Measurements from ENCODE around the gene KANK2.

DNA sequence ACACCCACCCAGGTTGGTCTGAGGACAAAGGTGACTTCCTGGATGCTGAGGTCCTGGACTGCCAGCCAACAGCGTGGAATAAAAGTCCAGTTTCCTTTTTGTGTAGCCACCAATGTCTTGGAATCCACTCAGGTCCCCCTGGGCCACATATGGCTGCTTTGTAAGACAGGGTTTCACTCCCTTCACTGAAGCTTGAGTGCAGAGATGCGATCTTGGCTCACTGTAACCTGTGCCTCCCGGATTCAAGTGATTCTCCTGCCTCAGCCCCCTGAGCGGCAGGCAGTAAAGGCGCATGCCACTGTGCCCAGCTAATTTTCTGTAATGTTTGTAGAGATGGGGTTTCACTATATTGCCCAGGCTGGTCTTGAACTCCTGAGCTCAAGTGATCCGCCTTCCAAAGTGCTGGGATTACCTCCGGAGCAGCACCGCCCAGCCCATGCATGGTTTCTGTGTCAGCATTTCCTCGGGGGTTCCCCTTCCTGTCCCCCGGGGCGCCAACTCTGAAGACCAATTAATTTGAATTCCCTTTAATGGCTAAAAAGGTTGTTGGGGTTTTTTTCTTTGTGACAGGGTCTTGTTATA lies 17.5 kb downstream of the KANK2 start:
- TF ChIP-seq, protein P1, sequence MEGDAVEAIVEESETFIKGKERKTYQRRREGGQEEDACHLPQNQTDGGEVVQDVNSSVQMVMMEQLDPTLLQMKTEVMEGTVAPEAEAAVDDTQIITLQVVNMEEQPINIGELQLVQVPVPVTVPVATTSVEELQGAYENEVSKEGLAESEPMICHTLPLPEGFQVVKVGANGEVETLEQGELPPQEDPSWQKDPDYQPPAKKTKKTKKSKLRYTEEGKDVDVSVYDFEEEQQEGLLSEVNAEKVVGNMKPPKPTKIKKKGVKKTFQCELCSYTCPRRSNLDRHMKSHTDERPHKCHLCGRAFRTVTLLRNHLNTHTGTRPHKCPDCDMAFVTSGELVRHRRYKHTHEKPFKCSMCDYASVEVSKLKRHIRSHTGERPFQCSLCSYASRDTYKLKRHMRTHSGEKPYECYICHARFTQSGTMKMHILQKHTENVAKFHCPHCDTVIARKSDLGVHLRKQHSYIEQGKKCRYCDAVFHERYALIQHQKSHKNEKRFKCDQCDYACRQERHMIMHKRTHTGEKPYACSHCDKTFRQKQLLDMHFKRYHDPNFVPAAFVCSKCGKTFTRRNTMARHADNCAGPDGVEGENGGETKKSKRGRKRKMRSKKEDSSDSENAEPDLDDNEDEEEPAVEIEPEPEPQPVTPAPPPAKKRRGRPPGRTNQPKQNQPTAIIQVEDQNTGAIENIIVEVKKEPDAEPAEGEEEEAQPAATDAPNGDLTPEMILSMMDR (IDR thresholded peaks at IDR 0.05), result no peak
- no peak for TF ChIP-seq POLR2A (IDR thresholded peaks at IDR 0.05)

Measured in upper lobe of left lung (tissue), 4 donors.